Placental pericyte (primary cell): ENCODE measurements around the gene ZSCAN12. TPM values are rescaled to one million over a fixed set of nuclear protein-coding genes. Genes with fewer than 3 reads are reported as not detected.

Experiments
- small RNA-seq: library from RNA; depleted of rRNA; stranded (forward); fragments of <200 nt; gene quantifications from one replicate; pipeline ENCODE3, GENCODE V24; 2012; ENCODE audit warnings: low replicate concordance
- total RNA-seq: library from RNA; depleted of rRNA; stranded (reverse); fragments of >200 nt; gene quantifications from 2 replicates; pipeline ENCODE4 v1.2.3, GENCODE V29; 2012

ZSCAN12 gene
- 5.5 and 7.4 TPM in 2 replicates for total RNA-seq

DNA sequence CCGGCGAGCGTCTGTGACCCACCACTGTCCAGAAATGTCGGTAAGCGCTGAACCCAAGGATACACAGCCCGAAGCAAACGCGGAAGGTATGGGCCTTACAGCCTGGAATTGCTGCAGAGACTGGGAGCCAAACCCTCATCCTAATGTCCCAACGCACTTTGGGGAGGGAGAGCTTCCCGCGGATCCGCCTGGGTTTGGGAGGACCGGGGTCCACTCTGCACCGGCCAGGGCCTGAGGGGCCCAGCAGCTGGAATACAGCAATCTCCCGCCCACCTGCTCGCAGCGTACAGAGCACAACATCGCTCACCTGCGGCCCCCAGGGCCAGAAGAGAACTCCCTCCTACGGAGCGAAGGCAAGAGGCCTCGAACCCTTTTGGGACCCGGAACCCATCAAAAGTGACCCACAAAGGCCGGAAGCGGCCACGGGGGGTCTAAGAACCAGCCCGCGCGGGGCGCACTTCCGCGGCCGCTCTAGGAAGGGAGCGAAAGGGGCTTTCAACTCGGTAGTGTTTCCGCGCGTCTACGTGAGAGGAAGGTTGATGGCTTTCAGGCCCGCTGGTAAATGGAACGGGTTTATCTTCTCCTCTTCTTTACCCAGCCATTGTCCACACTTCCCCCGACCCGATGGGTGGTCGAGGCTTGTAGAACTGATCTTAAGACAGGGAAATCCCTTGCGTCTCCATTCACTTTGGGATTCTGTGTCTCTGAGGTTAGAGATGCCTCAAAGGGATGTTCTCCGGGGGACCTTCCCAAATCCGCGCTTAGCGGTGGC is at the start of gene ZSCAN12:
ZSCAN12 (minus strand) TSS at position 398 of the 772 bp plus-strand sequence. CDS start 1,342 bp downstream, outside the sequence.

DNA sequence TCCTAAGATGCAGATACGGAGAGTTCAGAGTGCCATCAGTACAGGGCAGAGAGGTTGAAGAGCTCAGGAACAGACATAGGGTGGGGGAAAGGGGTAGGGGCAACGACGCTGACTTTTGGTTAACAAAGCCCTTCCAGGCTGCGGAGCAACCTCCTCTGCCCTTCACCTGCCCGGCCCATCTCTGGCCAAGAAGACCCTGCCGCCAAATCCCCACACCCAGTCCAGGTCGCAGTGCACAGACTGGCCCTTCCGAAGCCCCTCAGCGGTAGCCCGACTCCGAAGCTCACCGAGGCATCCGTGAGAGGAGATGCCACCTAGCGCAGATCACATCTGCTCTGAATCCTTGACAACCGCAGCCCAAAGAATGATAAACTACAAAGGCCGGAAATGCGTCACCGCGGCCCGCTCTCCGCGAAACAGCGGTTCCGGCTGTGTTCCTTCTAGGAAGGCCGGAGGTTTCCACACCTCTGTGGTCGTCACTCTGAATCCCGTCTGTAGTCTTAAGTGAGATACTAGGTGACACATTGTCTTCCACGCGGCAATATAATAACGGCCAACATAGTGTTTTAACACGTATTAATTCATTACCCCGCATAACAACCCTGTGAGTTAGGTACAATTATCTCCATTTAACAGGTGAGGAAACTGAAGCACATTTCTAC is 43.7 kb upstream of the ZSCAN12 start, which contains the start of gene ZSCAN23:
ZSCAN23 (minus strand) TSS at position 380 of the 662 bp plus-strand sequence. CDS start 7,225 bp downstream, outside the sequence.

DNA sequence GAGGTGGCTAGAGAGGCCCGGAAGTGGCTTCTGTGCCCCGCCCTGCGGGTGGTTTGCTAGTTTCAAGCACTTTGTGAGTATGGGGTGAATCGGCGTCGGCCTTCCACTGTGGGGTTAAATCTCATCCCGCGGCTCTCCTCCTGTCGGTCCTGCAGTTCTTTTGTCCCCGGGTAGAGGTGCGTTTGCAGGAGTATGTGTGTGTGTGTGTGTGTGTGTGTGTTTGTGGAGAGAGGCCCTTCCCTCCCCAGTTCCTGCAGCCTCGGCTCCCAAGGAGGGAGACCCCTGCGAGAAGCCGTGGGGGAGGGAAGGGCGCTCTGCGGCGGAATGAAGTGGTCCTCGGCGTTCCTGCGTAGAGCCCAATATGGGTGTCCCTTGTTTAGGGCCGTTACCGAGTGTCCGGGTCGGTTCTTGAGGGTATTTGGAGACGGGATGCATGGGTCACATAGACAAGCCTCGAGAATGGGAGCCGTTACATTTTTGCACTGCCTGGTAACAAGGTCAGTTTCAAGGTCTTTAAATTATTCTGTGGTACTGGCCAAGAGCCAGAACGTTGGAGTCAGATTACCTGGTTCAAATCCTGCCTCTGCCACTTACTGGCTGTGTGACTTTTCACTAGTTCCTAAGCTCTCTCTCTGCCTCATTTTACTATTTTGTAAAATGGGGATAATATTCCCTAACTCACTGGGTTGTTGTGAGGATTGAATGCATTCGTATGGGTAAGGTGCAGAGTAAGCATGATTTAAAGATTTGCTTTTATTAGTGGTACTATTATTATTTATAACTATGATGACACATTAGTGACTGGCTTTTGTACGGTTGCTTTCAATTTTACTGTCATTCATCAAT is 49.4 kb downstream of the ZSCAN12 start, which contains the start of gene ZKSCAN3:
ZKSCAN3 (plus strand) TSS at position 56 of the 846 bp plus-strand sequence. CDS start 9,640 bp downstream, outside the sequence.

DNA sequence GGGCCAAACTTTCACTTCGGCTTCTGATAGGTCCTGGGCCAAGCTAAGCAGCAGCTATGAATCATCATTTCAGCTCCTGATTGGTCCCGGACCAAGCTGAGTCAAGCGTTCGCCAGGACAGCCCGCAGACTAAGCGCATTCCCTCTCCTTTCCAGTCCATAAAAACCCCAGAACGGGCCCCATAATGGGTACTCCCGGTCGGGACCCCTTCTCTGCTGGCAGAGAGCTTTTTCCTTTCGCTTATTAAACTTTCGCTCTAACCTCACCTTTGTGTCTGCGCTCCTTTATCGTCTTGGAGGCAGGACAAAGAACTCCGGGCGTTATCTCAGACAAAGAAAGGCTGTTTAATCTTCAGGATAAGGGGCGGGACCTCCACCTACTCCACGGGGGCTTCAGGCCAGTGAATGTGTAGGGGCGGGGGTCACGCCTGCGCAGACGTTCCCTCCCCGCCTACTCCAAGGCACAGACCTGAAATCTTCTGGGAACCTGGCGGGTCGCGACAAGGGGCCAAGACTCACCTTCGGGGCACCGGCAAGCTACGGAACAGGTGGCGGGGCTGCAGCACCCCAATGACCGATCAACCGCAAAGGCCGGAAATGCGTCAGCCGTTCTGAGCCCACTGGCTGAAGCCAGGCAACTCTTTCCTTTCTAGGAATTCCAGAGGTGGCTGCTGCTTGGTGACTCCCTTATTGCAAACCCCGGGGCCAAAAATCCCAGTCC is 63.8 kb downstream of the ZSCAN12 start, which contains the start of gene ZSCAN31:
ZSCAN31 (minus strand) TSS at position 585 of the 720 bp plus-strand sequence. CDS start 6,465 bp downstream, outside the sequence.

Small RNA genes lying within 50 kb of the gene (small RNA-seq; reads per million reads assigned to genes)
- gene RNU2-45P: not detected

Other genes with a start within 250 kb of the ZSCAN12 start
- 7.9 and 14.0 TPM in 2 replicates for gene ZSCAN9, start 174.5 kb downstream of the ZSCAN12 start, total RNA-seq
- 3.1 and 4.2 TPM in 2 replicates for gene ZKSCAN4, start 147.5 kb downstream of the ZSCAN12 start, total RNA-seq
- gene NKAPL, start 140.4 kb downstream of the ZSCAN12 start, total RNA-seq: 1.1 and 1.5 TPM in 2 replicates
- 8.8 and 10.9 TPM in 2 replicates for gene ZSCAN26, start 132.6 kb downstream of the ZSCAN12 start, total RNA-seq
- 2.0 and 8.2 TPM in 2 replicates for gene PGBD1, start 118.2 kb downstream of the ZSCAN12 start, total RNA-seq
- 2.0 and 3.7 TPM in 2 replicates for gene ZSCAN31, start 63.6 kb downstream of the ZSCAN12 start, total RNA-seq
- gene ZKSCAN3, start 49.8 kb downstream of the ZSCAN12 start, total RNA-seq: 3.3 and 3.9 TPM in 2 replicates
- gene ZSCAN23, start 43.7 kb upstream of the ZSCAN12 start, total RNA-seq: 0.57 and 0.88 TPM in 2 replicates
- not detected in 2 replicates for gene GPX6, start 116.0 kb upstream of the ZSCAN12 start, total RNA-seq
- not detected in 2 replicates for gene GPX5, start 126.1 kb upstream of the ZSCAN12 start, total RNA-seq